Effector CD4-positive, alpha-beta T cell (primary cell): ENCODE measurements around the gene MEOX2.

ENCODE experiments used
- DNase-seq: peaks from one replicate; pipeline ENCODE4 v3.0.0-alpha.2; 2020

MEOX2 gene

DNA sequence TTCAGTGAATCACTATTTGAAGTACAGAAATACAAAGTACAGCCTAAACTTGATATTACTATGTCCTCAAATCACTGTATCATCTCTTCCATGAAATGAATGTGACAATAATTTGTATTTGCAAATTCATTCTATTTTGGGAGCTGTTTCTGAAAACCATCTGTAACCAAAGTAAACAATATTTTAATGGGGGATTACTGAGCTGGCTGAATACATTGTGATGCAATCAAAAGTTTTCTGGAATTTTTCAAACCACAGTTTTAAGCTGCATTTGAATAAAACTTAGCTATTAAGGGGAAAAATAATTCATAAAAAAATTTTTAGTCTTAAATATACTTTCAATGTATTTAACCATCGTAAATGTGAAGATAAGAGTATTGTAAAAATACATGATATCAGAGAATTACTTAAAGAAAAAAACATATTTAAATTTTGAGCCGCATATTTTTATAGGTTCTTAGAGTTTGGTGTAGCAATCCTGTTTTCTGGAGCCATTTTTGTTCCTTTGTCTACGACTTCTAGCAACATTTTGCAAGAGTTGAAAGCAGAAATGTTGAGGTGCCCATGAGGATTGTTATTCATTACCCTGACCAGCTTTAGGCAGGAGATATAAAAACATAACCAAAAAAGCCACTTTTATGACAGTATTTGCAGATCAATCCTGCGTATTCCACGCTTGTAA lies 78.8 kb downstream of the MEOX2 start:
- no peak for DNase-seq

DNA sequence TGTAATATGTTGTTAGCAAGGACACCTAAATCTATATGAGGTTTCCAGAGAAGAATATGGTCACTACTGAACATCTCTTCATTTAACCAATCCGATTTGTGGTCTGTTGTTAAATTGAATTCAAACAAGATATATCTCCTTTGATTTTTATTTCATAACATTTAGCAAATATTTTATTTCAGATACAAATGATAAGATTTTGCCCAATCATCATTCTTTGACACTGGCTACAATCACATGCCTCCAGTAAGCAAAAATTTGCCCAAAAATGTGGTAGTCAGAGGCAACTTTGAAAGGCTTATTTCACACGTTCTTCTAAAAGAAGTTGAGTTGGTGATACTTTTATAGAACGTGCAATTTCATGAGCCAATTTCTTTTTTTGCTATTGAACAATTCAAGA lies 79.9 kb downstream of the MEOX2 start:
- no peak for DNase-seq

GRCh38 chr7:15604166-15604565 lies 82.3 kb downstream of the MEOX2 start:
- DNase-seq, result no peak

DNA sequence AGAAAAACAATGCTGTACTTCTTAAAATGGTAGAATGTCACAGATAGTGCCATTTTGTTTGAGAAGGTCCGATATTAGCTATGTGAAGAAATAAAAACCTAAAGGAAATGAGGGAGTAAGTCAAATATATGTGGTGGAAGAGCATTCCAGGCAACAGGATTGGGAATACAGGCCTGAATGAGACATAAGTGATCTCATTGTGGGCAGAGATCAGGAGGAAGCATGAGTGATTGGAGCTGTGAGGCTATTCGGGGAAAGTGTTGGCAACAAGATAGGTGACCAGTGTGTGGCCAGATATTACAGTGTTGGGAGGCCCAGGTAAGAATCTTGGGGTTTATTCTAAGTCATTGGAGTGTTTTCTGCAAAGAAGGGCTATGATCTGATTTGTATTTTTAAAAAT lies 83.4 kb downstream of the MEOX2 start:
- no peak for DNase-seq

- DNase-seq, result no peak
Observed at GRCh38 chr7:15602236-15602635, 84.2 kb downstream of the MEOX2 start.

- DNase-seq, result no peak
Observed at GRCh38 chr7:15601175-15601574, 85.3 kb downstream of the MEOX2 start.

DNA sequence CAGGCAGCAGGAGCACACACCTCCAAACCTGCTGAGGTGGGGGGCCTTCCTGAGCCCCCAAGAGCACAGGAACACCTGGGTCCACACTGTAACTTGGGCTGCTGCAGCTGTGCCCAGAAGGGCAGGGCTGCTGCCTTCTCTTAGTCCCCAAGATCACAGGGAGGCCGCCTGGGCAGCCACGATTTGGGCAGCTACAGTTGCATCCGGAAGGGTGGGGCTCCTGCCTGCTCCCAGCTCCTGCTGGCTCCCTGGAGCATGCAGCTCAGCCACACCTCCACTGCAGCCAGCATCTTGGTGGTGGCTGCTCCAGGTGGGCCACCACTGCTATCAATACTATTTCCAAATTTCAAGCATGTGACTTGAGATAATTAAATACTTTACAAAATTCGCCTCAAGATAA lies 86.2 kb downstream of the MEOX2 start:
- DNase-seq, result no peak

- DNase-seq, result no peak
Observed at GRCh38 chr7:15594461-15594860, 92.0 kb downstream of the MEOX2 start.

- no peak for DNase-seq
Observed at GRCh38 chr7:15593382-15593781, 93.1 kb downstream of the MEOX2 start.

DNA sequence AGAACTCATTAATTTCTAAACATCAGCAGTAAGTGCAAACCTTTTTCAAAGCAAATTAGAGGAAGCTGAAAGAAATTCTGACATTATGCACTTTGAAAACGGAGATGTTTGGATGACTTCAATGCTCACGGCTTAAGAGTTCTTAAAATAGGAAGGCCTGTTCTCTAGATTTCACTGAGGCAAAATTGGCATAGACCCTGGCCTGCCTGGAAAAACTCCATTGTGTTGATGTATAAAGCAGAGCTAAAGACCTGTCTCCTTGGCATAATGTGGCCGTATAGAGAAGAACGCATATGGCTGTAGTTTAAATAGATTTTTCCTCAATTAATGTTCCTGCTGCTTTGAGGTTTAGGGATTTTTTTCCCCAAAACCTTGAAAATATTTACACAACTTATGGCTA lies 100.2 kb downstream of the MEOX2 start:
- DNase-seq, result no peak

DNA sequence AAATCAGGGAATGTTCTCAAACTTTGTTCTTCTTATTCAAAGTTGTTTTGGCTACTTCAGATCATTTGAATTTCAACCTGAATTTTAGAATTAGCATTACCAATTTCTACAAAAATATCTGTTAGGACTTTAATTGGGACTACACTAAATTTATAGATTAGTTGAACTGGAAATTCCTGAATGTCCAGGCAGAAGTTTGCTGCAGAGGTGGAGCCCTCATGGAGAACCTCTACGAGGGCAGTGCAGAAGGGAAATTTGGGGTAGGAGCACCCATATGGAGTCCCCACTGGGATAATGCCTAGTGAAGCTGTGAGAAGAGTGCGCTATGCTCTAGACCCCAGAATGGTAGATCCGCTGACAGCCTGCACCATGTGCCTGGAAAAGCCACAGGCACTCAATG lies 101.9 kb downstream of the MEOX2 start:
- DNase-seq, result no peak

DNA sequence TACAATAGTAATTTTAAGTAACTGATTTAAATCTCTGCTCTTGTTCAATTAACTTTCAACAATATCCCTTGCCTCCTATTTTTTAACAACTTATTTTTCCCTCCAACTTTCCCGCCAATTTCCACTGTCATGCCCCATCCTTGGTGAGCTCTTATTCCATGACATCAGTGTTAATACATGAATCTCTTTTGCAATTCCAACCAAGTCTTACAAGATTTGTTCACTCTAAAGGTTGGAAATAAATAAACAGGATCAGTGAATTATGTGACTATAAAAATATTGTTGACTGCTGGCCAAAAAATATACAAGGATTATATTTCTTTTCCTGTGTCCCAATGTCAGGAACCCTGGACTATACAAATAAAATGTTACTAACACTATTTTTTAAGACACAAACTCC lies 103.7 kb downstream of the MEOX2 start:
- no peak for DNase-seq

GRCh38 chr7:15581352-15581951 lies 105.0 kb downstream of the MEOX2 start:
- no peak for DNase-seq

DNA sequence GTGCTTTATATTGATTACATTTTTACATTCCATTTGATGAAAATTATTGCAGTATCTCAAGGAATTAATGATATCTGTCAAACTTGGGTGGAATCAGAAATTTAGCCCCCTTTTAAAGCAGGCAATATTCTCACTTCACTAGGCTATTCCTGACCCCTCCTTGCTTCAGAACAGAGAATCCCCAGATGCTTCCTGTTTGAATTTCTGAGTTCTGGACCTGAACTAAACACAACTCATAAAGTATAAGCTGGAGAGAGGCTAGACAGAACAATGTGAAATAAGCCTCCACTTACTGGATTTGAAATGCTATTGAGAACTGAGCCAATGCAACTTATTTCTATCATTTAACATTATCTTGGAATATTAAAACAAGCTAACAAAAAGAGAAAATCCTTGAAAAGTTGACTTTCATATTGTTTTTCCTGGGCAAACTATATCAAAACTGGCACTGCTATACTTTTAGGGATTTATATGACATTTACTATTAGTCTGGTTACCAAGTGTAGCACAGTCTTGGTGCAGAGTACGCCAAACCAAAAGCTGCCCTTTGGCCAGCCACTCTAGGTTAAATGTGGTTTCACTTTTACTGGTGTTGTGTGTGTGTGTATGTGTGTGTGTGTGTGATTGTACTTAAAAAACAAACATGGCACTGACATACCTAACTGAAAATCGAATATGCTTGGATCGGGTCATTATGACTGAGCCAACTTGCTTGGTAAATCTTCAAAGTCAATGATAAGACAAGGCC lies 105.7 kb downstream of the MEOX2 start:
- DNase-seq, result no peak

GRCh38 chr7:15577600-15577999 lies 108.9 kb downstream of the MEOX2 start:
- no peak for DNase-seq

- DNase-seq, result no peak
Observed at GRCh38 chr7:15571301-15571878, 115.1 kb downstream of the MEOX2 start.

GRCh38 chr7:15567652-15568051 lies 118.8 kb downstream of the MEOX2 start:
- DNase-seq, result no peak

GRCh38 chr7:15567036-15567435 lies 119.4 kb downstream of the MEOX2 start:
- DNase-seq, result no peak

GRCh38 chr7:15566476-15566875 lies 120.0 kb downstream of the MEOX2 start:
- no peak for DNase-seq

- DNase-seq, result no peak
Observed at GRCh38 chr7:15561835-15562234, 124.6 kb downstream of the MEOX2 start, which contains the start of gene AGMO. Gene AGMO, minus strand, starts transcription at chr7:15562015.
